Right ventricle myocardium superior (tissue), 1 donor: ENCODE measurements around the gene MYZAP. TPM values are rescaled to one million over a fixed set of nuclear protein-coding genes. Genes with fewer than 3 reads are reported as not detected.

Source experiments
- ATAC-seq: fragments of 200-7000 bp; cut with Tn5 transposase; one replicate; pipeline ENCODE4 v1.9.1; 2020; ENCODE audit warnings: mild to moderate bottlenecking; ENCODE audit not compliant: poor library complexity
- DNase-seq: peaks from one replicate; pipeline ENCODE4 v3.0.0-alpha.2; 2020
- intact Hi-C: fragments of 100-400 bp; cut with DNase I; formaldehyde crosslinking; loops from one replicate; pipeline ENCODE4 v1.11.2; 2022
- total RNA-seq: library from RNA; stranded (reverse); fragmentation: NEBNext Ultra II Directional; extraction: Animal tissue kit (Norgen Biotek cat#: 25700); gene quantifications from one replicate; pipeline ENCODE4 v1.2.1, GENCODE V29; 2021
- donor health status: DM: no; HTN: yes; CAD: no; lungs with severe emphysema.

The MYZAP gene
- total RNA-seq, 1 donor from 2014 or later: 966 TPM

DNA sequence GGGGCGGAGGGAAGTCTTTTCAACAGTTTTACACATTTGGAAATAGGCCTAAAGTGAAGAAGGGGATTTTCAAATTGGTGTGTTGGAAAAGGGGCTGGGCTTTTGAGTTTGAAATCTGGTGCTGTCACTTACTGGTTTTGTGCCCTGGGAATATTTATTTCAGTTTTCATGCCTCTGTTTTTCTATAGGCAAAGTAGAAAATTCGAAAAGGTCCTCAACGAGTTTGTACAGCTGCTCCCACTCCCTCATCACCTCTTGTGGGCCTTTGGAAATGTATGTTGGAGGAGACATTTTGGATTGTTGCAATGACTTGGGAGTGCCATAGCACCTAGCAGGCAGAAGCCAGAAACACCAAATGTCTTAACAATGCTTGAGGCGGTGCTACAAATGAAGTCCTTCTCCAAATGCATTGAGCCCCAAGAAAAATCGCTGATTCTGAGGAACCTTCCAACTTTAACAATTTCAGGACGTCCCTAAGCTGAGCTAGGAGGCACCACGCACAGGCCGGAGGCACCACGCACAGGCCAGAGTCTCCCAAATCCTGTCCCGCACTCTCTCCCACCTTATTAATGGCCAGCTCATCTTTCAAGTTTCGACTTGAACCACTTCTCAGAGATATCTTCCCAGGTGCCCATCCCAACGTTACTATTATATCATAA is 114.2 kb downstream of the MYZAP start:
- ATAC-seq (peak; percentile 5), DNase-seq (no peak)
- intact Hi-C loops: no loop called here

DNA sequence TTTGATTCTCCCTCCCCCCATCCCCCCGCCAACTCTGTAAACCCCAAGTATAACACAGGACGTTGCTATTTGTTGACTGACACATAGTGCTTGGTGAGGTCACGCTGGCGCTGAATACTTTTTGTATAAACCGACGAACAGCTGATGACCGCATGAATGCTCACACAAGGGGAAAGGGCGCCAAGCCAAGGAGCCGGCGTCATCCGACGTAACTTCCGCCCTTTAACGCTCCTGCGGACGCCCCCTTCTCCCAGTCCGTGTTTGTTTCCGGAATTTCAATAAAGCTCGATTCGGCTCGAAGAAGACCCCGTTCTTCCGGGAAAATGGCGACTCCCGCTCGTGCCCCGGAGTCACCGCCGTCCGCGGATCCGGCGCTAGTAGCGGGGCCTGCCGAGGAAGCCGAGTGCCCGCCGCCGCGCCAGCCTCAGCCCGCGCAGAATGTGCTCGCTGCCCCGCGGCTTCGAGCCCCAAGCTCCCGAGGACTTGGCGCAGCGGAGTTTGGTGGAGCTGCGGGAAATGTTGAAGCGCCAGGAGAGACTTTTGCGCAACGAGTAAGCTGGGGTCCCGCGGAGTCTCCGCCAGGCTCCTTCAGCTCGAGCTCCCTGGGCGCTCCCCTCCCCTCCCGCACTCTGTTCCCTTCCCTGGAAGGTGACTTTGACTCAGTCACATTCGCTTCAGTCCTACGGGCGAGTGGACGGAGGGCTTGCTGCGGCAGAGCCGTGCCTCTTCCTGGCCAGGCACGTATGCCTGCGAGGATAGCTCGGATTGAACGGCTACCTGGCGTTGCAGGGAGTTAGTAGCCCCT is 114.9 kb downstream of the MYZAP start, which contains the start of gene POLR2M:
POLR2M (plus strand) TSS at position 310 of the 805 bp plus-strand sequence; CDS start at position 439, 129 bp downstream.
- DNase-seq (peak; percentile 98), ATAC-seq (peak; percentile 94)
- intact Hi-C loops: no loop called here

DNA sequence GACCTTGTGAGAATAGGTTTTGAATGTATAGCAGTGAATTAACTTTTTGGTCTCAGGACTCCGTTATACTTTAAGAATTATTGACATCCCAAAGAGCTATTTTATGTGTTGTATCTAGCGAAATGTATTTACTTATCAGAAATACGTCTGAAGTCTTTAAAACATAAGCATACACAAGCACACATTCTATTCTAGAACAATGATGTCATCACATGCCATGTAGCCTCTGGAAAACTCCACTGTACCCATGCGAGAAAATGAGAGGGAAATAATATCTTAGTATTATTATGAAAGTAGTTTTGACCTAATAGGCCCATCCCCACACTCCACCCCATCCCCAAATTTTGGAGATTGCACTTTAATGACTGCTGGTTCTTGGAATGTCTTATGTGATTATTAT is 116.3 kb downstream of the MYZAP start:
- intact Hi-C loops: no loop called here
- ATAC-seq (peak; percentile 13), DNase-seq (no peak)

DNA sequence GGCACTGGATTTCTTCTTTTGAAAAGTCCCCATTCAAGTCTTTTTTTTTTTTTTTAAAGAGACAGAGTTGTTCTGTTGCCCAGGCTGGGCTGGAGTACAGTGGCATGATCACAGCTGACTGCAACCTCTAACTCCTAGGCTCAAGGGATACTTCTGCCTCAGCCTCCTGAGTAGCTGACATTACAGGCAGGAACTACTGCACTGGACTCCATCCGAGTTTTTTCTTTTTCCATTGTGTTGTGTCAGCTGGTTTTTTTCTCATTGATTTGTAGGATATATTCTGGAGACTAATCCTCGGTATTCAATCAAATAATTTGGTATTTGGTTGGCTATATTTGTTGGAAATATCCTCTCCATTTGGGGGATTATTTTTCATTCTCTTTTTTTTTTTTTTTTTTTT is 126.6 kb downstream of the MYZAP start:
- intact Hi-C loops: no loop called here
- DNase-seq: no peak

DNA sequence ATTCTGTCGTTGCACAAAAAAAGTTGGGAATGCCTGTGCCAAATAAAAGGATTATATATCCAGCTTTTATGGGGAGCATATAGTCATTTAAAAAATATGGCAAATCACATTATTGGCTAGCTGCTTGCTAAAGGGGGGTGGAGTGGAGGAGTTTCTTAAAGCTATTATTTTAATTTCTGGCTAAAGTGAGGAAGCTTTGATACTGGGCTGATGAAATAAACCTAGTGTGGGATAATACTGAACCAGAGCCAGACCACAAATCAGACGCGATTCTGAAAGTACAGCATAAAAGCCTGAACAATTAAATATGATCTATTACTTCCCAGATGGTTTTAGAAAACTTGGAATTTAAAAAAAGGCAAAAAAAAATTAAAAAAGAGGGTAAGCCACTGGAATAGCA is 129.2 kb downstream of the MYZAP start:
- DNase-seq: no peak
- intact Hi-C loops: no loop called here
- ATAC-seq: no peak

More for the DNA sequence above, 126.6 kb downstream of the MYZAP start:
- ATAC-seq: no peak

DNA sequence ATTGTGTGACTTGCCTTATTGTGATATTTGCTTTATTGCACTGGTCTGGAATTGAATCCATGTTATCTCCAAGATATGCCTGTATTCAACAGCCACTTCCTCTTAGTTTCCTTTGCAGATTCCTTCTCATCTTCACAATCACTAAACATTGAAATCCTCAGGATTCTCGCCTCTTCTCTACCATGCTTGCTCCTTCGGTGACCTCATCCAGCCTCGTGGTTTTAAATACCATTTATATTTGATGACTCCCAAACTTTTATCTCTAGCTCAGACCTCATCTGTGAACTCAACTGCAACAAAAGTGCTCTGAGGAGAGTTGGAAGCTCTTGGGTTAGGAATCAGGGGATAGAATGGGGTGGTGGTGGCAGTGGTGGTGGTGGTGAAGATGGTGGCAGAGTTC is 134.7 kb downstream of the MYZAP start:
- DNase-seq (no peak), ATAC-seq (no peak)
- intact Hi-C loops: no loop called here

DNA sequence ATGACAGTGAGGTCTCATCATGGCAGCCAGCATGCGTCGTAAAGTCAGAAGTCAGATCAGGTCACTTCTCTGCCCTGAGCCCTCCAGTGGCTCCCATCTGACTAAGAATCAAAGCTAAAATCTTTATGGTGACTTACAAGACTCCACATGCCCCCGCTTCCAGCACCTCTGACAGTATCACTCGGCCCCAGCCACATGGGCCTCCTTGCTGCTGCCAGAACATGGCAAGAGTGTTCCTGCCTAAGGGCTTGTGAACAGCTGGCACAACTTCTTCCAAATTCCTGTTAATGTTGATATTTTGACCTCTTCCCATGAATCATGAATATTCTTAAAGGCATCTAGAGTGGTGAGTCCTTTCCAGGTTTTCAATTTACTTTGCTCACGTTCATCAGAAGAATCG is 135.3 kb downstream of the MYZAP start:
- intact Hi-C loops: no loop called here
- DNase-seq (no peak), ATAC-seq (no peak)

DNA sequence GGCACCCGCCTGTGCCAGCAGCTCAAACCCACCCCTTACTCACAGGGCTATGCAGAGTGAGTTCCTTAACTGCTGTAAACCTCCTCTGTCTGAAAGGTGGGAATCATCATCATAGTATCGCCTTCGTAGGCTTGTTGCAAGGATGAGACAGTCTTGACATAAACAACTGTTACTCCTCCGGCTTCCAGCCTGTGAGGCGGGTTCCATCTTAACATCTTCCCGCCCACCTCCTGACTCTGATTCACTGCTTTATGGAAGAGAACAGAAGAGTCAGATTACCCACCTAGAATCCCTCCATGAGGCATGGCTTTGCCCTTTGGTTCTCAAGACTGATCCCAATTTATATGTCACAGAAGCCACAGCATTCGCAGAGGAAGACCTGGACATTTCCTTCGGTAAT is 136.7 kb downstream of the MYZAP start:
- no peak for ATAC-seq
- no peak for DNase-seq
- intact Hi-C loops: no loop called here

DNA sequence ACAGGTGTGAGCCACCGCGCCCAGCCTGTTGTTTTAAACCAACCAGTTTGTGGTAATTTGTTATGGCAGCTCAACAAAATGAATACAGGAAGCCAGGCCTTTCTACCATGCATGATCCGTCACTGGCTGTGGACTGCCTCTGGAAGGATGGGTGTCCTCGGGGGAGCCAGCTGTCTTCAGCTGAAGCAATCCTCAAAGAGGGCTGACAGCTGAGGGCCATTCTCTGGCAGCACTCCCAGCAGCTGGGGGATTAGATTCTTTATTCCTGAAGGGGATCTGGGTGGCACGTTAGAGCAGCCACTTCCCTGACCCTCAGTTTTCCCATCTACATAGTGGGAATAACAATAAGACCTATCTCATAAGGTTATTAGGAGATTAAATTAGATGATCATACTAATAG is 139.2 kb downstream of the MYZAP start:
- intact Hi-C loops: loop anchor here (5.0 kb wide), 1 partner anchor 131 kb away; no protein-coding TSS in a partner anchor
- ATAC-seq: no peak
- no peak for DNase-seq

DNA sequence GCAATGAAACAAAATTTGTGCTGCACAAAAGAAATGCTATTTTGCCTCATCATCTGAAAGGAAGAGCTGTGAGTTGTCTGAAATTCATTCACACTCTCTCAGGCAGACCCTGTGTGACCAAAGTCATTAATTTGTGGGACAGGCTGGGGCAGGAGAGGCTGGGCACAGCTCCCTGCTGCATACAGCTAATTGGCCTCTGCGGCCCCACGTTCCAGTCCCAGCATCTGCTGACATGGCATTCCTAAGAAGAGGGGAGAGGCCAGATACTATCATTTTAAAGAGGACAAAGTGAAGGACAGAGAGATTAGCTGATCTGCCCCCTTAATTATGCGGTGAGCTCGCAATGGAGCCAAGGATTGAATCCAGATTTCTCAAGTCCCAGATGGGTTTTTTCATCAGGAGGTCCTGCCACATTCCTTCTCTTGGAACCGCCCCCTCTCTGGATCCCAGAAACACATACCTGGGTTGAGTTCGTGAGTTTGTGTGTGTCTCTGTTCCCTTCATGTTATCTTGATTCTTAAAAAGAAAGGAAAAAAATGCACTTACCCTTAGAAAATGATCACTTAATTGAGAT is 139.9 kb downstream of the MYZAP start:
- no peak for ATAC-seq
- intact Hi-C loops: loop anchor here (5.0 kb wide), 1 partner anchor 131 kb away; no protein-coding TSS in a partner anchor
- no peak for DNase-seq

DNA sequence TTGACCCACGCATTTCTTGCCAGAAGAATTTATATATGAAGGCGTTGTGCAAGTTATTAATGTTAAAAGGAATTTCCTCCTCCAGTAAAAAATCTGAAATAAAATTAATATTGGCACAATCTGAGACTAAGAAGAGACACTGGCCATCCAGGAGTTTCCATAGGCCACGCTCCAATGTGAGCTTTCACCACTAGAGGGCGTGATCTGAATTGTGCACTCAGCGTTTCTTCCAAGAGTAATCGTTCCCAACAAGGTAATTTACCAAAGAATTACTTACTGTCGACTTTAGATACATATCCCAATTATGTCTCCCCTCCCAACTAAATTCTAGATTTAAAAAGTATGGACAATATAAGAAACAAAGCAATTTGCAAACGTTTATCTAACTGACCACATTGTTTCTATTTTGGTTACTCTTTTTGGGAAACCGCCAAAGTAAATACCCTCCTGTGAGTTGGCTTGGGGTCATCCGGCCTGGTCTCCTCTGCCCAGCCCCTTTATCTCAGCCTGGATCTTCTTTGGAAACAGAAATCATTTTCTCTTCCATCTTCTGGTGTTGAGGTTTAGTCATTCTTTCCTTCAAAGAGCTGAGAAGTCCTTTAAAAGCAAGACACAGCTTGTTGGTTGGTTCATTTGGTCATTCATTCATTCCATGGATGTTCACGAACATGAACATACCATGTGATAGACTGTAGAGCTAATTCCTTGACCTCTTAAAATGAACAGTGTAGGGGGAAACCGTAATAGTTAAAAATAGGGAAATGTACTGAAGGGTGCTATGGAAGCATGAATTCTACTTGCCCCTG is 141.0 kb downstream of the MYZAP start:
- intact Hi-C loops: loop anchor here (5.0 kb wide), 1 partner anchor 130 kb away; no protein-coding TSS in a partner anchor
- no peak for DNase-seq
- ATAC-seq: peak; percentile 78

DNA sequence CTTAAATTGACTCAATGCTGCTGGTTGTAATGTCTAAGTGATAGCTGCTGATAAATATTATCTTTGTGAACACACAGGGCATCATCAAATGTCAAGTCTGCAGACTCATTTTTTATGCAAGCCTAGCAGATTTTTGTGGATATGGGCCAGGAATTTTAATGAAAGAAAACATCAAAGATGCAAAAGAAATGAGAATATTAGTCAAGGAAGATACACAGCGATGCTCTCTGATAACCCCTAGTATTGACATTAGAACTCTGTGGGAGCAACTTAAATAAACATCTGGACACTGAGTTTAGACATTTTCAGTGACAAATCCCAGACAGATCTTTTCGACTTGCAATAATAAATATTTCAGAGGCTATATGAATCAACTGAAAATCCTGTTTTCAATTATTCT is 143.2 kb downstream of the MYZAP start:
- intact Hi-C loops: loop anchor here (5.0 kb wide), 1 partner anchor 127 kb away; no protein-coding TSS in a partner anchor
- ATAC-seq: no peak
- no peak for DNase-seq

Other genes starting within 250 kb of the MYZAP start
- gene CGNL1, start 215.4 kb upstream of the MYZAP start, total RNA-seq: 11.2 TPM
- gene POLR2M, start 114.8 kb downstream of the MYZAP start, total RNA-seq: 47.1 TPM